C1 segment of cervical spinal cord (tissue), 14 donors: ENCODE results near the gene KIF20B.
A peak's percentile ranks its signal among the peaks of the same experiment; 100 is the strongest.
"Not testable (repeated sequence)": the region's sequence is repeated elsewhere in the genome, so short reads cannot be mapped to it uniquely, and the experiment has no call there.

Experiments used
- DNase-seq, 14 donors: peaks; one replicate each; lab custom pipeline; 2025; lab: John Stamatoyannopoulos, UW

Gene KIF20B

DNA sequence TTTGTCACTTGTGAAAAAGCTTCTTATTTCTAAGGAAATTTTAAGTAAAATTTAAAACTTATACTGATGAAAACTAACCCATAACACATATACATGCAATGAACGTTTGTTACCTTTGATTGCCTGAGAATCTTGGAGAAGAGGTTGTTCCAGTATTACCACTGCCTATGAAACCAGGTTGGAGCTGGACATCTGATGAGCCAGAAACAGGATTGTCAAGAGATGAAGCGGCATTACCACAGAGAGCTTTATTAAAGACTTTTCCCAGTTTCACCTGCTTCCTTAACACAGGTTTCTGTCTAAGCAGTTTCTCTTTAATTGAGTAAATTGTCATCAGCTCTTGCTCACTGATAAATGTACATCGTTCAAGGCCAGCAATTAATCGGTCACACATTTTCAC lies 9.0 kb upstream of the KIF20B start:
- no peak for DNase-seq

DNA sequence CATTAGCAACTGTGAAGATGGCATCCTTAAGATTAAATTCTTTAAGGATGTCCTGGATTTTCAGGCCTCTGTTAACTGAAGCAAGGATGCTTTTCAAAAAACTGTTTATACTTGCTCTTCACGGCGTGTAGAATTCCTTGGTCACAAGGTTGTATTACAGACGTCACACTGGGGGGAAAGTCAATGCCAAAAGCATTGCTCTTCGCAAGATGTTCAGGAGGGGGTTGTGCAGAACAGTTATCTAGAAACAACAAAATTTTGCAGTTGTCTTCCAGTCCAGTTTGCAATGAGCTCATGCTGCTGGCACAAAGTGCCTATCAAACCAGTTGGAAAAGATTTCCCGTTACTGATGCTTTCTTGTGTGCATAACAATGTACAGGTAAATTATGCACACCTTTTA lies 8.2 kb upstream of the KIF20B start:
- no peak for DNase-seq

DNA sequence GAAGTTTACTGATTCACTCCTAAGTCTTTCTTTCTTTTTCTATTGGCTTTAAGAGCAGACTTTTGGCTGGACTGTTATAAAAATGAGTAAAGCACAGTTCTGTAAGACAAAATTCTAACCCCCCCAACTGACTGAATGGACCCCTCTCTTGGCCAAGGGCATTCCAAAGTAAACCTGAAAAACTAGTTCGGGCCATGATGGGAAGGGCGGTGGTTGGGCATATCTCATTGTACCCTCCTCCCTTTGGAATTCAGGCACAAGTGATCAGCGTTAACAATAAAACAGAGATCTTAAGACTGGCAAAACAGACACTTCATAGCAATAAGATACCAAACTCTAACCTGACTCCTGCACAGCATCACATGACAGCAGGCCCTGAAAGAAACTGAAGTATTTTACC lies 6.1 kb upstream of the KIF20B start:
- no peak for DNase-seq

DNA sequence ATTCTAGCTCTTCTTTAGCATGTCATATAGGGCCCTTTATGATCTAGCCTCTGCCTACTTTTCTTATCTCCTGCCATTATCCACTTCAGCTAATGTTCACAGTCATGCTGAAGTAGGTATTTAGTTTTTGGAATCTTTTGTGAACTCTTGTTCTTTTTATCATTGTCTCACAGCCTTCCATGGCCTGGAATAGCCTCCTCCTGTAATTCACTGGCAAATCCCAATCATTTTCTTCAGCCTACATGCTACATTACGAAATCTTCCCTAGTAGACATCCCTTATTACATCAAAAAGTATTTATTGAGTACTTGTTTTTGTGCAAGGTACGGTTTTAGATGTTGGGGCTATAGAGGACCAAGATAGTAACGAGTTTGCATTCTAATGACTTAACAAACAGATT lies 3.4 kb upstream of the KIF20B start:
- no peak for DNase-seq

DNA sequence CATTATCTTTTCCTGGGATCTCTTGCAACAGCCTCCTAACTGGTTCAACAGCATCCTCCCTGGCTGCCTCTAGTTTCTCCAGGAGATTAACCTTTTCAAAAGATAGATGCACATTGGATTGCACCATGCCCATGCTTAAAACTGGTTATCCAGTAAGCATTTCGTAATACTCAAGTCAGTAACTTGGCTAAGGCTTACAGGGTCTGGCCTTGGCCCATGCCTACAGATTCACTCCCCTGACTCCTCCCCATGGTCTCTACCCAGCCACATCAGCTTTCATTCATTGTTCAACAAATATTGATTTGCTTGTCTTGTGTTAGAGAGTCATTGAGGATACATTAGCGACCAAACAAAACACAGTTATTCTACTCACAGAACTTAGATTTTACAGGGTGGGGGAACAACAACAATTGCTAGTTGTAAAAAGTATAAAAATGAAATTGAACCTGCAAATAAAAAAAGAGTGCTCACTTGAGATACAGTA lies 1.8 kb upstream of the KIF20B start:
- peak in 1 of 14 donors; percentile 4 for DNase-seq

DNA sequence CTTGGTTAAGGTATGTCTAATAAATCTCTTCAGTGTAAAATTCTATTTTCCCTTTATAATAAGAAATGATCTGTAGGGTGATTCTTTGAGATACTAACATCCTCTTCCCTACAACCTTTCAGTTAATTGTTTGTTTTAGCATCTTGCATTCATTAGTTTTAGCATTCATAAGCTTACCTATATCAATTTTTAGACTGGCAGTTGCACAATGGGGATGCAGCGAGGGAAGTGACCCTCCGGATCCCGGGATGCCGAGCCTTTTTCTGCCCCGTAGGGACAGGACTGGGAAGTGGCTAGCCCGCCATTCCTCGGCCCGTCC lies 508 bp upstream of the KIF20B start:
- no peak for DNase-seq

DNA sequence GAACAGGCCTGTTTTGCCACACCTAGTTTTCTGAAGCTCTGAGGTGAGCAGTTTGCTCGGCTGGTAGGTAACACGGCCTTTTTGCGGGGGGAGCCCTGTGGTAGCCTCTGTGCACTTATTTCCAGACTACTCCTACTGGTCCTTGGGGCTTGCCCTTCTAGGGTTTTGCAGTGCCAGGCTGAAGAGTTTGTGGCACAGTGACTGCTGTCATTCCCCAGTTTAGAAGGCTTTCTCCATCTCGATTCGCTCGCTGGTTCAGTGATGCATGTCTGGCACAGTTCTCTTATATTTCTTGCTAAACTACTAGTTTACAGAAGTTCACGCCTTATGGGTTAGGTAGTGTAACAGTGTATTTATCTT lies 711 bp downstream of the KIF20B start:
- DNase-seq: peak in 1 of 14 donors; percentile 1

DNA sequence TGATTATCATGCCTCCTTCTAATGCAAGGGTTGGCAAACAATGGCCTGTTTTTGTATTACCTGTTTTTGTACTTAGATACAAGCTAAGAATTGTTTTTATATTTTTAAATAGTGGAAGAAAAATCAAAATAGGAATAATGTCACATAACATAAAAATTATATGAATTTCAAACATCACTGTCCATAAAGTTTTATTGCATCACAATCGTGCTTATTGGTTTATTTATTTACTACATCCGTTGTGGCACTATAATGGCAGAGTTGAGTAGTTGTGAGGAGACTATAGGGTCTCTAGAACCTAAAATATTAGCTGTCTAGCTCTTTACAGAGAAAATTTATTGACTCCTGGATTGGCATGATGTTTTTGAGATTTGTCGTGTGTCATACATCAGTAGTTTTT lies 4.1 kb downstream of the KIF20B start:
- no peak for DNase-seq

DNA sequence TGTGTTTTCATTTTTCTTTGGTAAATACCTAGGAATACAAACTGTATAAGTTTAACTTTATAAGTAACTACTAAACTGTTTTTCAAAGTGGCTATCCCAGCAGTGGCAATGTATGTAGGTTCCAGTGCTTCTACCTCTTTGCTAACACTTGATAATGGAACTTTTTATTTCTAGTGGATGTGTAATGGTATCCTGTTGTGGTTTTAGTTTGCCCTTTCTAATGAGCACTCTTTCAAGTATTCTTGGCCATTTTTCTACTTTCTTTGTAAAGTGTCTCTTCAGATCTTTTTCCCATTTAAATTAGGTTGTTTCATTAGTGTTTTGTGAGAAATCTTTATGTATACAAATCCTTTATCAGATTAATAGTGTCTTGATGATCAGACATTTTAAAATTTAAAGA lies 4.6 kb downstream of the KIF20B start:
- DNase-seq: no peak

DNA sequence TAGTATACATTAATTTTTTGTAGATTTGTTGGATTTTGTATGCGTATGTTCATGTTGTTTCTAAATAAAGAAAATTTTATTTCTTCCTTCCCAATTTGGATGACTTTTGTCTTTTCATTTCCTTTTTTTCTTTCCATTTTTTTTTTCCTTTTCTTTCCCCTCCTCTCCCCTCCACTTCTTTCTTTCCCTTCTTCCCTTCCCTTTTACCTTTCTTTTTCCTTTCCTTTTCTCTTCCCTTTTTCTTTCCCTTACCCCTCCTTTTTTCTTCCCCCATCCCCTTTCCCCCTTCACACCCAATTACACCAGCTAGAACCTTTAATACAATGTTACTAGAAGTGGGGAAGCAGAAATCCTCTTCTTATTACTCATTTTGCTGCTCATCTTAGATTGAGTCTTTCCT lies 6.0 kb downstream of the KIF20B start:
- DNase-seq: no peak

DNA sequence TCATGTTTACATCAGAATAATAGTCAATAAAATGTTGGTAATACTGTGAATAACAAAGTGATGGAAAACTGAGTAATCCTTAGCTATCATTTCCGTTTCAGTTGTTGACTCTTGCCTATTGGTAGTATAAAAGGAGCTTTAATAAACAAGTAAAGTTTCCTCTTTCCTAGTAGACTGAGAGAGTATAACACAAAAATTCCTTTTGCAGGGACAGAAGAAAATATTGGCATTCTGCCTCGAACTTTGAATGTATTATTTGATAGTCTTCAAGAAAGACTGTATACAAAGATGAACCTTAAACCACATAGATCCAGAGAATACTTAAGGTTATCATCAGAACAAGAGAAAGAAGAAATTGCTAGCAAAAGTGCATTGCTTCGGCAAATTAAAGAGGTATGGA lies 9.4 kb downstream of the KIF20B start:
- DNase-seq: no peak

DNA sequence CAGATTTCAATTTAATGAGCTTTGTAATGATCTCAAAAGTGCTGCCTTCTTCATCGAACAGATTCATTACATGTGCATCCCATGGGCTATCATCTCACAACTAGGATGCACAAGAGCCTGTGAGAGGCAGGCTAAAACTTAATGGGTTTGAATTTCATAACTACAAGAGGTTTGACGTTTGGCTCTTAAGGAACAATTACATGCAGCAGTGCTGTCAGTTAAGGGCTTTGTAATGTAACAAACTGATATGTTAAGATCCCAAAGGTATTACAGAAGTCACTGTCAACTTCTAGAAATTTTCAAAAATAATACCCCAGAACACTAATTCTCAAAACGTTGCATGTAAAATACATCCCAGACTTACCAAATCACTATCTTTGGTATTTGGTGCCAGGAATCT lies 33.2 kb downstream of the KIF20B start:
- no peak for DNase-seq

DNA sequence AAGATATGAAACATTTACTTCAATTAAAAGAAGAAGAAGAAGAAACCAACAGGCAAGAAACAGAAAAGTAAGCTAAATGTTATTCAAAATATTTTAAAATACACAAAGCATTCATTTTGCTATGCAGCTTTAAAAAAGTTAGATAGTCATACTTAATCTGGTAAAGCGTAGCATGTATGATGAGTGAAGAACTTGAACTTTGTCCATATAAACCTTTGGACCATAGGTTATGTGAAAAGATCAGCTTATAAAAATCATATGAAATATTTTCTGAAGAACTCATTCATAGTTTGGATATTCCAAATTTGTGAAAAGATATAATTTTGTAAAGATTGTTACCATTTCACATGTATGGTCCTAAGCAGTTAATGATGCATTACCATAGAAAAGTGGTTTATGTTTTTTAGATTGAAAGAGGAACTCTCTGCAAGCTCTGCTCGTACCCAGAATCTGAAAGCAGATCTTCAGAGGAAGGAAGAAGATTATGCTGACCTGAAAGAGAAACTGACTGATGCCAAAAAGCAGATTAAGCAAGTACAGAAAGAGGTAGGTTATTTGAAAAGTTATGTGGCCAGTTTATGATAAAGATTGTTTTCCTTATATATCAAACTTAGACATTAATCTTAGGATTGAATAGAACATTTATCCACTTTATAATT lies 37.3 kb downstream of the KIF20B start:
- DNase-seq: no peak

DNA sequence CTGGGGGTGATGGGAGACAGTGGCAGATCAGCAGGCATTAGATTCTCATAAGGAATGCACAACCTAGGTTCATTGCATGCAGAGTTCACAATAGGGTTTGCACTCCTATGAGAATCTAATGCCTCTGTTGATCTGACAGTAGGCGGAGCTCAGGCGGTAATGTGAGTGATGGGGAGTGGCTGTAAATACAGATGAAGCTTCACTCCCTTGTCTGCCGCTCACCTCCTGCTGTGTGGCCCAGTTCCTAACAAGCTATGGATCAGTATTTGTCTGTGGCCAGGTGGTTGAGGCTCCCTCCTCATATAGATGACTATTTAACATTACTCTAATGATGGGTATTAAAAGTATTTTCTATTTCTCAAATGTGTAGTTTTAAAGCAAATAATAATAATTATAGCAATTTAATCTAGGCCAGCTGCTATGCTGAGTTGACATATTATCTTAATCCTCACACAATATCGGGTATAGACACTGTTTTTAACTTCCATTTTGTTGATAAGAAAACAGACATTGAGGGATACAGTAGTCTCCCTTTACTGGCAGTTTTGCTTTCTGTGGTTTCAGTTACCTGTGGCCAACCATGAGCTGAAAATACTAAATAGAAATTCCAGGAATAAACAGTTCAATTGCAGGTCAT lies 39.9 kb downstream of the KIF20B start:
- DNase-seq: no peak

DNA sequence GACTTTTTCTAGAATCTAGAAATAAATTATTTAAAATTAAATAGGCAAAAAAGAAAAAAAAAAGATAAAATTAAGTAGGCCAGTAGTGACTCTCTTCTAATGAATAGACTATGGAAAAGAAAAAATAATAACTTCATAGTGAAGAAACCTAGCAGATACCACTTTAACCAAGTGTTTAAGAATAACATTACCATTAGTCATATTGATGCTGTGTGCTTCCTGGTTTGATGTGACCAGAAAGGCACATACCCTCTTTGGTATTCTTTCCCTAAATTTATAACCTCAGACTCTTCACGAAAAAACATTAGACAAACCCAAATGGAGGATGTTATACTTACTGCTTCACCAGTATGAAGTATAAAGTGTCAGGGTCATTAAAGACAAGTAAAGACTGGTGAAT lies 42.6 kb downstream of the KIF20B start:
- no peak for DNase-seq

DNA sequence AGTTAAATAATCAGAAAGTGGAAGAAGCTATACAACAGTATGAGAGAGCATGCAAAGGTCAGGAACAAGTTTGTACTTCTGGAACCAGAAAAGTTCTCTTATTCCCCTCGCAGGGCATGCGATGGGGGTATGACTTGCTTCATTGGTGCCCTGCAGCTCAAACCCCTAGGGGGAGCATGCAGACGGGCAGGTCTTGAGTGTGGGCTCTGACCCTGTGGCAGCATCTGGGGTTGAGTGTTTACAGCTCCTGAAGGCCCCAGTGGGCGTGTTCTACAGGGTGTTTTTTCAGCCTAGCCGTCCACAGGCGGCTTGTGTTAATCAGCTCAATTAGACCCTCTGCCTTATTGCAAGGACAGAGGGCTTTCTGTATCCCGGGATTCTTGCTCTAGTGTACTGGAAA lies 44.5 kb downstream of the KIF20B start:
- DNase-seq: no peak

DNA sequence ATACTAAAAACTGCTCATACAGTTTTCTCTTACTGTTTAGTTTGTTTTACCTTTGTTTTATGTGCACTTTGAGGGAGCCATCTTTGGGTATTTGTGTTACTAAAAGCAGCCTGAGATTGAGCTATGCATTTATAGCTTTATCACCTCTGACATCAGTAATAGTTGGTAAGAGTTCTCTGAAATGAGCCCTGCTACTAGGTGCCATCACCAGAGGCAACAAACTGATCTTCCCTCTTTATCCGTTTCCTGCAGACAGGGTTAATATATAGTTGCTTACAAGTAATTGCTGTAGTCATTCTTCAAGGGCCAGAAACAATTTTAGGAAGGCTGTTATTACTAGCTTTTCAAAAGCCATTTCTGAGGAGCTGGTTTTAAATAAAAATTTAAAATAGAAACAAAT lies 49.1 kb downstream of the KIF20B start:
- DNase-seq: no peak

DNA sequence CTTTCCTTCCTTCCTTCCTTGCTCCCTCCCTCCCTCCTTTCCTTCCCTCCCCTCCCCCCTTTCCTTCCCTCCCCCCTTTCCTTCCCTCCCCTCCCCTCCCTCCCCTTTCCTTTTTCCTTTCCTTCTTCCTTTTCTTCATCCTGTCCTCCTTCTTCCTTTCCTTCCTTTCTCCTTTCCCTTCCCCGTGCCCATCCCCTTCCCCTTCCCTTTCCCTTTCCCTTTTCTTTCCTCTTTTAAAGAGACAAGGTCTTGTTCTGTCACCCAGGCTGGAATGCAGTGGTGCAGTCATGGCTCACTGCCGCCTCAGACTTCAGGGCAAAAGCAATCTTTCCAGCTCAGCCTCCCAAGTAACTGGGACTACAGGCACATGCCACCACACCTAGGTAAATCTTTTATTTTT lies 54.0 kb downstream of the KIF20B start:
- DNase-seq: no peak

DNA sequence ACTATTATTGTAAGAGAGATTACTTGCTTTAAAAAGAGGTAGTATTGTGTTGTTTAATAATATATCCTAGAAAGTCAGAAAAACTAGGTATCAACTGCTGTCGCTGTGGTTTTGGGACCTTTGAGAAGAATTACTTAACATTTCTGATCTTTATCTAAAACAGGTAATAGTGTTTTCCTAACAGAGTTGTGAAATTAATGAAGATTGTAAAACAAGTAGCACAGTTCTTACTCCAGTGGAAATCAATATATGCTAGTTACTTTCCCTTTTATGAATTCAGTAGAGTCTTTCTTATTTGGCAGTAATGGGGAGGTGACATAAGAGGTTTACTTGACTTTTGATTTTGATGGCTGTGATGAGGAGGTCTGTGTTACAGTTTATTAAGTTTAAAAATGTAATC lies 58.1 kb downstream of the KIF20B start:
- DNase-seq: no peak

DNA sequence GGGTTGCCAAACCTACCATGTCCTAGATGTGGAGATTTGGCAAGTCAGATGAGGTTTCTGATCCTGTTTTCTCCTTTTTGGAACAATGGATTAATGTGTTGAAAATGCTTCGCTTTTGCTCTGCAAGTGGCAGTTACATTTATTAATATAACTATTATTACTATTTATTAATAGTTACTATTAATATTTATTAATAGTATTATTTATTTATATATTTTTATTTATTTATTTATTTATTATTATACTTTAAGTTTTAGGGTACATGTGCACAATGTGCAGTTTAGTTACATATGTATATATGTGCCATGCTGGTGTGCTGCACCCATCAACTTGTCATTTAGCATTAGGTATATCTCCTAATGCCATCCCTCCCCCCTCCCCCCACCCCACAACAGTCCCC lies 62.3 kb downstream of the KIF20B start:
- DNase-seq: not testable (repeated sequence)

DNA sequence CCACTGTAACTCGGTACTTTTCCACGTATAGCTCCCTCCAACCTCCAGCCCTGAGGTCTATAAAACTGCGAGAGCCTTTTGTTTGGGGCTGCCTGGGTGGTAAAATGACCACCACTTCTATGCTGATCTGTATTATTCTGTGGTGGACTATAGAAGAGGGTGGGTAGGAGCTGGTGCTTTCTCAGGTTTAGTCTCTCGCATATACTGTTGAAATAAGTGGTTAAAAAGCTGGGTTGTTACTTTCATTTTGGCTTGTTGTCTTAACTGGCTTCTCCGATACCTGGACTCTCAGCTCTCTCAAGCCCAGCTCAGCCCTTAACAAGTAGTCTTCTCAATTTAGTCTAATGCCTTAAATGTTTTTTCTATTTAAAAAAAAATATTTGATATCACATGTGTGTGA lies 70.3 kb downstream of the KIF20B start:
- DNase-seq: no peak

DNA sequence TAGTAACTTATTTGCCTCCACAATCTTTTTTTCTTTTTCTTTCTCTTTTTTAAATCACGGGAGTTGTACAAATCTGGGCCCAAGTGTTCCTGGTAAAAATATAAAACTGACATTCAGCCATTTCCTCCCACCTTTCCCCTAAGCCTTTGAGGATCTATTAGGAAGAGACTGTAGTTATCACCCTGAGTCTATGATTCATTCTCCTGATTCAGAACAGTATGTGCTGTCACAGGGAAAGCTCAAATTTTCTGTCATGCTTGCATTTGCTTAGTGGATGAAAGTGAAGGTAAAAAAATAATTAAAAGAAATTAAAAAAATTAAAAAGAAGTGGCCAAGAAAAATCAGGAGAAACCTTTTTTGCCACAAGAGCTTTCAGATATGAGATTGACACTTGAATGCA lies 71.7 kb downstream of the KIF20B start:
- DNase-seq: no peak

DNA sequence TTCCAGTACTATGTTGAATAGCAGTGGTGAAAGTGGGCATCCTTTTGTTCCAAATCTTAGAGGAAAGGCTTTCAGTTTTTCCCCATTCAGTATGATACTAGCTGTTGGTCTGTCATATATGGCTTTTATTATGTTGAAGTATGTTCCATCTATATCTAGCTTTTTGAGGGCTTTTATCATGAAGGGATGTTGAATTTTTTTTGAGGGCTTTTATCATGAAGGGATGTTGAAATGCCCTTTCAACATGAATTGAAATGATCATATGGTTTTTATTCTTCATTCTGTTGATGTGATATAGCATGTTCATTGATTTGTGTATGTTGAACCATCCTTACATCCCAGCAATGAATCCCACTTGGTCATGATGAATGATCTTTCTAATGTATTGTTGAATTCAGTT lies 75.3 kb downstream of the KIF20B start:
- DNase-seq: no peak

DNA sequence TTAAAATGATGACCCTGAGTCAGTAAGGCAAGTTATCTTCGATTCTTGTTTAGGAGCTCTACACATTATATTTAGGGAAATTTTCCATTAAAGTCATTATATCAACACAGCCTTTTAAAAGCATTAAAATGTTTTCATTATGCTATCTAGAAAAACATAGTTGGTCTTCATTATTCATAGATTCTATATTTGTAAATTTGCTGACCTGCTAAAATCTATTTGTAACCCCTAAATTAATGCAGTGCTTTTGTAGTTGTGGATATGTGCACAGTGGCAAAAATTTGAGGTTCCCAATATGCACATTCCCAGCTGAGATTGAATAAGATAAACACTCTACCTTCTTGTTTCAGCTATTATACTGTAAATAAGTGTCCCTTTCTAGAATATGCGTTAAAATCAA lies 81.1 kb downstream of the KIF20B start:
- DNase-seq: no peak
